GM19240 (cell line): ENCODE results near the gene ADPGK.
"Not testable (repeated sequence)": the region's sequence is repeated elsewhere in the genome, so short reads cannot be mapped to it uniquely, and the experiment has no call there.

ENCODE experiments used
- DNase-seq: peaks from one replicate; pipeline ENCODE4 v3.0.0; 2011; ENCODE audit warnings: low spot score; ENCODE audit not compliant: insufficient read length

Gene ADPGK

DNA sequence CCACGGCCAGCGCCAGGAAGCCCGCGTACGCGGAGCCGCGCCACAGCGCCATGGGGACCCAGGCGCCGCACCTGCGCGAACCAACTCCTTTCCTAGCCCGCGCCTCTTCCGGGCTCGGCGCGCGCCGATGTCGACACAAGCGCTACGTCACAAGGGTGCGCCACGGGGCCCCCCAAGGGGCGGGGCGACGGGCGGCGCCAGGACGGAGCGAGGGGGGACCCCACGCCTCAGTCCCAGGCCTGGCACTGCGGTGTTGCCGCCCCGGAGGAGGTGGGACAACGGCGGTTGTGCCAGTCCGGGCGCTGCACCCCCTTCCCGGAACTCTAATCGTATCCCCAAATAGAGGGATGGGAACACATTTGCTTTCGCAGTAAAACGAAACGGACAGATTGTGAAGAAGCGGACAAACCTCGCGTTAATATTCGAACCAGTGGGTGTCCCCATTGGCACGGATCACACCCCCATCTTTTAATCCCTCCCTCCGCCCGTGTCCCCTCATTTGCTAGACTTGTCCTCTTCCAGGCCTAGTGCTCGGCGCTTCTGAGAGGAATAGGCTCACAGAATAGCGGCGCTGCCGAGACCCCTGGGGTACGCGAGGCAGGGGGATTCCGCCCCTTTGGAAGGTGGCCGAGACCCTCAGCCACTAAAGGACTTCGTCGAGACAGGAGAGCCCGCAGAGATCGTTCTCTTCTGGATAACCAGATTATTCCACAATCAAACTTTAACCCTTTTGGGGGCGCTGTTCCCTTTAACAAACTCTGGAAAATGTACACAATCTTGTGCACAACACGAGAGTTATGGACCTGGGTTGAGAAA is at the start of gene ADPGK:
ADPGK (minus strand) TSS at position 119 of the 816 bp plus-strand sequence; CDS start at position 52, 67 bp downstream.
- DNase-seq, result peak; percentile 78

DNA sequence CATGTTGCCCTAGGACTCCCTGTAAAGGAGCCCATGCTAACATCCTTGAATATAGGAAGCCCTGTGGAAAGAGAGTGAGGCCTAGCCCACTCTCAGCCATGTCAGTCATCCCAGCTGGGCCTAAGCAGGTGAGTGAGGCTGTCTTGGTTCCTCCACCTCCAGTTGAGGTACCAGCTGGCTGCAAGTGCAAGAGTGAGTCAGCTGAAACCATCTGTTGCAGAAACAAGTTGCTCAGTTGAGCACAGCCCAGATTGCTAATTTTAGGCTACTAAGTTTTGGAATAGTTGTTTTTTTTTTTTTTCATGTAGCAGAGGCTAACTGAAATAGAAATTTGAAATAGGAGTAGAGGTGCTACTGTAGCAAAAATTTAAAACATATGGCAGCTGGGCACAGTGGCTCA is 43.7 kb upstream of the ADPGK start:
- no peak for DNase-seq

DNA sequence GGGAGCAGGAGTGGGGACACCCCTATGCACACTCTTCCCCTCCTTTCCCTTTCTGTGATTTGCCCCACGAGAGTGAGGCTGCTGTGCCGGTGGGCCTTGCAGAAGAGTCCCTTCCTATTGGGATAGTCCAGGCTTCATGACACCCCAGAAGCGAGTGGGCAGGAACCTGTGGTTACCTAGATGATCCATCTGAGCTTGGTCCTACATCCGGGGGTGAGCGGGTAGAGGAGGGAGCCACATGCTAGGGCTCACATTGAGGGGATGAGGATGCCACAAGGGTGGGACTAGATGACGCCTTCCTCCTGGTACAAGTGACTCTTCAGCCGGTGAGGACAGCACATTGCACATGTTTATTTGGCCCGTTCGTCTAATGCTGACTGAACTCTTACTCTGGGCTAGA is 43.1 kb upstream of the ADPGK start:
- no peak for DNase-seq

DNA sequence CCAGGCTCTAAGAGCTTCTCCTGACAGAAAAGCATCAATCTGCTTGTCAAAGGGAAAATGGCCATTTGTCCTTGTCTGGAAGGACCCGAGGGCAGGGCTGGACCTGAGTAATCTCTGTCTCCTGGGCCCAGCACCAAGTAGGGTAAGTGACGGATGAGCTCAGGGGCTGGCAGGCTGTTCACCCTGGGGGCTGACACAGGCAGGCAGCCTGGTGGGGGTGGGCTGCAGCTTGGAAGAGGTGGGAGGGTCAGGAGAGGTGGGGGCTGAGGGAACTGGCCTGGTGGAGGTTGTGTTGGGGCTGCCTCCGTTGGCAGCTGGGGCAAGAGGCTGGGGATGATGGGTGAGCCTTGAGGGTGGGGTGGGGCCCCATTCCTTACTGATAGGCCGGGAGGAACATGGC is 42.3 kb upstream of the ADPGK start:
- DNase-seq, result no peak

DNA sequence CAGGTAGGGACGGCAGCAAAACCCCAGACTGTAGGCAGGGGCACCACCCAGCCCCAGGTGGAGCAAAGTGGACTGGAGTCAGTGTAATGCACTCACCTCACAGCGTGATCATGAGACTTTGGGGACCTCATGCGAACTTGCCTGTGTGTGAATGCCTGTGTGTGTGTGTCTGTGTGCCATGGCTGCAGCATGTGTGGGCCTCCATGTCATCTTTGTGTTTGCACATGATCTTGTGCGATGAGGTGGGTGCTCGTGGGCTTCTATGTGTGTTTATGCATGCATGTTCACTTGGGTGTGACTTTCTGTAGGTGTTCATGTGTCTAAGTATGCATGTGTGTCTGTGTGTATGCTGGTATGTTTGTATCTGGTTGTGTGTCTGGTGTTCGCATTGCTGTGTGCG is 41.2 kb upstream of the ADPGK start:
- DNase-seq, result no peak

DNA sequence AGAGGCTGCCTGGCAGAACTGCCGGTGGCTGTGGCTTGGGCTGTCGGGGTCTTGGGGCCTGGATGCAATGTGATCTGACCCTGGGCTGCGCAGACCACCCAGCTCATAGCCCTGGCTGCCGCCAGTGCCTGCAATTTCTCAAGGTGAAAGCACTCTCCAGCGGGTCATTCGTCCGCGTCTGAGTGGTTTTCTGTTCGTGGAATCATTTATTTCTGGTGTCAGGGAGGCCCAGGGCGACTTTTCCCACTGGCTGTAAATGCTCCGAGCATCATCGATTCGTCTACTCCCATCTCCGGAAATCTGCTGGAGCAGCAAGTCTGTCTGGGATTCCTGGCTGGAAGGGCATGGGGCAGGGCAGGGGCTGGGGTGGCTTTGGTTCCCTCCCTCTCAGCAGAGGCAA is 40.6 kb upstream of the ADPGK start:
- no peak for DNase-seq

DNA sequence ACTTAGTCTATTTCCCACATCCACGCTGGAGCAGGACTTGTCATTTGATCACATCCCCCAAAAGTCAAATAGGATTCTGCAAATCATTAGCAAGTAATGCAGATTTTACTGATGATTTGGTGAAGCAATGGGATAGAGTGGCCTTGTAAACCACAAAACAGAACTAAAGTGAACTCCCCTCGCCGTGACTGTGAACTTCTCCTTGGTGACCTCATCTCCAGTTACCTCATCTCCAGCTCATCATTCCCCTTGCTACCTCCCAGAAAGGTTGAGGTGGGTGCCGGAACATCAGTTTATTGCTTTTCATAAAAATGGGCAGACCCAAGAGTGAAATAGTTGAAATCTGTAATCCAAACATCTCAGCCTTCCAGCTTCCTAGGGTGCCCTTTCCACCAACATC is 36.7 kb upstream of the ADPGK start:
- no peak for DNase-seq

DNA sequence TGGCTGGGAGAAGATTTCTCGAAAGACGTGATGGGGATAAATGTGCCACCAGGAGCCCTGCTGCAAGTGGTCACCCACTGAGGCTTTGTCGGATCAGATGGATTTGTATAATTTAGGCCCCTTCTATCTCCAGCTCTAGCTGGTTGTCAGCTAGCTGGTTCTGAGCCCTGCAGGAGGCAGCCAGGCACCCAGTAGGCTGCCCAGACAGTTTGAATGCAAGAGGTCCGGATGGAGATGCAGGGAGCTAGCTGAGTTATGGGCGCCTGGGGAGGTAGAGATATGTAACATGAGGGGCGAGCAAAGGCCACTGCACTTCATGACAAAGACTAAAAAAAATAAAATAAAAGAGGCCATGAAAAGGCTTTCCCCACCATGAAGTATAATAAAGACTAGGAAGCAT is 35.1 kb upstream of the ADPGK start:
- DNase-seq, result no peak

DNA sequence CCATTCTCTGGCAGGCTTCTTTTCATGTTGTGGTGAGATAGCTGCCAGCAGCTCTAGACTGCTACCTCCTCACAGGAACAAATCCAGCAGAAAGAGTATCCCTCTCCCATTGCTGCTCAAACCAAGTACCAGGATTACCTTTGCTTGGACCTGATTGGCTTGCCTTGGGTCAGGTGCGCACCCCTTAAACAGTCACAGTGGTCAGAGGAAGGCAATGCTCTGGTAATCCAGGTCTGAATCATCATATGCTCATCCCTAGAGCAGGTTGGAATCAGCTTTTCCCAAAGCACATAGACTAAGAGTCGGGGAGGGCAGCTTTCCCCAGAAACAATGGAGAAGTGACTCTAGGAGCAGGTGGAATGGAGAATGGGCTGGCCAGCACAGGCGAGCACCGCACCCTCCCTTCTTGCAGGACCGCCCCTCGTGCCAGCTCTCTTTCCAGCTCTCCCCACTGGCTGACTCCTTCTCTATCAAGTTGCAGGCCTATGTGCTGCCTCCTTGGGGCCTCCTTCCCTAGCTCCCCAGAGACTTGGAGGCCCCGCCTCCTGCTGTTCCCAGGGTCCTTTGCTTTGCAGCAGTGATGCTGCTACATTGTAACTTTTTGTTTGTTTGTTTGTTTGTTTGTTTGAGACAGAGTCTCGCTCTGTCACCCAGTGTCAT is 29.9 kb upstream of the ADPGK start:
- DNase-seq, result no peak

DNA sequence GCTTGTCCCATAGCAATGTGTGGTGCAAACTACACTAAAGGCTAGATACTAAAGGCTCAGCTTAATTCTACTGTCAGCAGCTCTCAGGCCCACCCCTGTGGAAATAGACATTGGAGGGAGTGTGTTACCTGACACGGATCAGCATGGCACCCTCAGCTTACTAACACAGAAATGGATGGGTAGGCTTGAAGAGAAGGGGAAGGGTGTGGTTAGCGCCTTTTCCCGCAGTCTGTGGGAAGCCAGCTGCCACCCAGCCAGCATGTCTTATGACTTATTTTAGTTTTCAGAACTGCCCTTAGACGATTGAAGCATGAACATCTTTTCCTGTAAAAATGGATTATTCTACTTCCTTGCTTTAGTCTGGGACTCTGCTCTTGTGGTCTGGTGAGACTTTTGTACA is 25.8 kb upstream of the ADPGK start:
- DNase-seq, result no peak

DNA sequence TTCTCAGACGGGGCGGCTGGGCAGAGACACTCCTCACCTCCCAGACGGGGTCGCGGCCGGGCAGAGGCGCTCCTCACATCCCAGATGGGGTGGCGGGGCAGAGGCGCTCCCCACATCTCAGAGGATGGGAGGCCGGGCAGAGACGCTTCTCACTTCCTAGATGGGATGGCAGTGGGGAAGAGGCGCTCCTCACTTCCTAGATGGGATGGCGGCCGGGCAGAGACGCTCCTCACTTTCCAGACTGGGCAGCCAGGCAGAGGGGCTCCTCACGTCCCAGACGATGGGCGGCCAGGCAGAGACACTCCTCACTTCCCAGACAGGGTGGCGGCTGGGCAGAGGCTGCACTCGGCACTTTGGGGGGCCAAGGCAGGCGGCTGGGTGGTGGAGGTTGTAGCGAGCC is 23.8 kb upstream of the ADPGK start:
- DNase-seq, result not testable (repeated sequence)

DNA sequence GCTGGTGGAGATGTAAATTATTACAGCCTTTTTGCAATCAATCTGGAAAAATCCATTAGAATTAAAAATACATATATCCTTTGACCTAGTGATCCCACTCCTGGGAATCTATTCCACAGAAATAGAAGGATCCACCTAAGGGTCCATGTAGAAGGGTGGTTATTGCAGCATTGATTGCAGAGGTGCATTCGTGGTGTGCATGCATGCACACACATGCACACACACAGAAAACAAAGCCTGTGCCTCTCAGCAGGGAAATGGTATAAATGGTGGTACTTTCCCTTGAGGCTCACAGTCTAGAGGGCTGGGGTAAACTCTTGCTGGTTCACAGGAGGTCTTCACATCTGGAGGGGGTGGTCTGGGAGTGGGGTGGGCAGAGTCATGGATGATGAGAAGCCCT is 19.4 kb upstream of the ADPGK start:
- DNase-seq, result no peak

DNA sequence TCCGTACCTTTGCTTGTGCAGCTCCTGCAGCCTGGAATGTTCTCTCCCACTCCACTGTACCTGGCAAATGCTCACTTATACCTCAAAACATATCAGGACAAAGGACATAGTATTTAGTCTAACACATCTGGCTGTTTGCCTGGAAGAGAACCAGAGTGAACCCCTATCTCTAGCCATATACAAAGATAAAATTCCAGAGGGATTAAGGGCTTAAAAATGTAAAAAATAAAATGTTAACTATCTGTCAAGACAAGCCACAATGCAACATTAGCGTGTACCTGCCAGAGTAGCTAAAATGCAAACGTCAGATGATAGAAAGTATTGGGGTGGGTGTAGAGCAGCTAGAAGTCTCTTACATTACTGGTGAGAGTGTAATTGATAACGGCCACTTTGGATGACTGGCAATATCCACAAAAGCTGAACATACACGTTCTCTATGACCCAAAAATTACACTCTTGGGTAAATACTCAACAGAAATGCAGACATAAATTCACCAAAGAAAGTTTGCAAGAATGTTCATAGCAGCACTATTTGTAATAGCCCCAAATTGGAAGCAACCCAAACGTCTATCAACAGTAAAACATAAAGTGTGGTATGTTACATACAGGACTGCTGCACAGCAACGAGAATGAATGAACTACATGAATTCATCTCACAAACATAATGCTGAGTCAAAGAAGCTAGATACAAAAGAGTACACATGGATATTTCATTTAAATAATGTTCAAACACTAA is 18.2 kb upstream of the ADPGK start:
- no peak for DNase-seq

DNA sequence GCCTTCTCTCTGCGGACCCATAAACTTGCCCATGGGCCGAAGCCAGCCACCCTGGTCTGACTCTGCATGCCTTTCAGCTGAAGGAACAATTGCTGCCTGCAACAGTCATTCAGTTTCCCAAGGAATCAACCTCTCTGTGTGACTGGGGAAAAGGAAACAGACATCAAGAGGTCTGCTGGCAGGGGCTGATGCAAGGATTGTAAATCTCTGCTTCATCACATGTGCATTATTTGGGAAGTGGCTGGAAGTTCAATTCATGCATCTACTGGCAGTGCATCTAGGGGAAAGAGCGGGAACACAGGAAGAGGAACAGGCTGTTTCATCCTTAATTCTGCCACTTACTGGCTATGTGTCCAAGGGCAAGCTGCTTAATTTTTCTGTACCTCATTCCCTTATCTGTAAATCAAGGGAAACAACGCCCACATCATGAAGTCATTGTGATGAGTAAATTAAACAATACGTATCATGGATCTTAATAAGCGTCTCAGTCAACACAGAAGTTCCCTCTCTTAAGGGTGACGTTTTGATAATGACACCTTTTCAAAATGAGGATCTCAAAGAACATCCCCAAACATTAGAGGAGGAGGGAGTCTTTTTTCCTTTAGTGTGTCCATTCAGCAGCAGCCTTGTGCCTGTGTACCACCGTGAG is 17.4 kb upstream of the ADPGK start:
- no peak for DNase-seq

DNA sequence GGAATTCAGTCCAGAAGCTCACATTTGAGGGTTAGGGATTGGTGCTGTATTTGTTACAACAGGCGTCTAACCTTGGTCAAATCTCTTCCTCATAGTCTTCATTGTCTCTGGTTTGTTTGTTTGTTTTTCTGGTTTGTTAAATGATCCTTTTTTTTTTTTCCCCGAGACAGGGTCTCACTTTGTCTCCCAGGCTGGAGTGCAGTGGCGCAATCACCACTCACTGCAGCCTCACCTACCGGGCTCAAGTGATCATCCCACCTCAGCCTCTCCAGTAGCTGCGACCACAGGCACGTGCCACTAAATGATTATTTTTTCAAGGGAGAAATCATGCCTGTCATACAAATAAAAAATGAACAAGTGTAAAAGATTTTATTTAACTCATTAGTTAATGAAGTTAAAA is 14.3 kb upstream of the ADPGK start:
- no peak for DNase-seq

DNA sequence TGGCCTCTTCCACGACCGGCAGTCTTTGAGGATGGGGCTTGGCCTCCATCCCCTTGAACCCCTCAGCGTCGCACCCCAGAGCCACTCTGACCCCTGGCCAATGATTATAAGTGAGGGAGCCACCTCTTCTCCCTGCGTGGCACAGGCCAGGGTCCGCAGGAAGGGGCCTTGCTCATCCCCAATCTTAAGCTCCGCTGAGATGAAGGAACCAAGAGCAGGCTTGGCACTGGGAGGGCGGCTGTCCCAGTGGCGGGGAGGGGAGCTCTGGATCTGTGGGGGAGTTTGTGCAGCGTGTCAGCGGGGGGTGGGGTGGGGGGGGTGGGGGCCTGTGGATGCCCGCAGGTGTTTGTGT is 13.8 kb upstream of the ADPGK start:
- no peak for DNase-seq

DNA sequence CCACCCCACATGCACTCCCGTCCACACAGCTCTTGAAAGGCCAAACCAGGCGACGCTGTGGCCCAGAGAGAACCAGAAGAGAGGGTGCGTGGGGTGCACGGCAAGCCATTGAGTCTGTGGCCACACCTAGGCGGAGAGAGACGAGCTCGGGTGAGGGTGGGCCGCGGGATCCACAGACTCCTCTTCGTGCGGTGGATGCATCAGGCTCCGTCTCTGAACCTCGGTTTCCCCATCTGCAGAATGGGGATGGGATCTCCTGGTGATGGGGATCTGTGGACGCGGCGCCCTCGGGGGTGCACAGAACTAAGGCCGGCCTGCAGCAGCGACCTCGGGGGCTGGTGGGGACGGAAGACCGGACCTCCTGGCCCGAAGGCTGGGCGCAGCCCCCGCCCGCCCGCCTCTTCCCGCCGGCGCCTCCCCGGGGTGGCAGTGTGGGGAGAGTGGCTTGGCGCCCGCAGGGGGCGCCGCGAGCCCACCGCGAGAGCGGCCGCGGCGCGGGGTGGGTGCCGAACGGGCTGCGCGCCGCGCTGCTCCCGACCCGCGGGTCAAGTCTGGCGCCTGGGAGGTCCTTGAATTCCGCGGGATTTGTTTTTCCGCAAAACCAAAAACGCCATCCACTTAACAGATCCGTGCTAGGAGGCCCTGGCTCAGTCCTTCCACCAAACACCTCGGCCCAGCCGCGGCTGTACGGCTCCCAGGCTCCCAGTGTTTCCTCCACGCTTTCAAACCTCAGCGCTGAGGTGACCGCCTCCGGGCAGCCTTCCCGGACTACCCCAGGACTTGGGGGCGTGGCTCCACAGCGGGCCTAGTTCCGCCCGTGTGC is 13.2 kb upstream of the ADPGK start:
- peak; percentile 49 for DNase-seq

DNA sequence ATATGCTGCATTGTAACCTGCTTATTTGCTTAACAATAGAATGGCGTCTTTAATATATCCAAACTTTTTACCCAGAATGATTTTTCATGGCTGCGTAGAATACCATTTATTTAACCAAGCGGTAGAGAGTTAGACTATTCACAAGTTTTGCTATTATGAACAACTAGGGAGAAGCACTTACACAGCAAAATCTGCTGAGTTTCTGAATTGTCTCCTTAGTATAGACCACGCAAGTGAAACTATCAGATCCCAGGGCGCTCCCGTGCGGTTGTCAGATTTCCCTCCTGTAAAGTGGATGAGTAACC is 12.6 kb upstream of the ADPGK start:
- DNase-seq, result no peak

DNA sequence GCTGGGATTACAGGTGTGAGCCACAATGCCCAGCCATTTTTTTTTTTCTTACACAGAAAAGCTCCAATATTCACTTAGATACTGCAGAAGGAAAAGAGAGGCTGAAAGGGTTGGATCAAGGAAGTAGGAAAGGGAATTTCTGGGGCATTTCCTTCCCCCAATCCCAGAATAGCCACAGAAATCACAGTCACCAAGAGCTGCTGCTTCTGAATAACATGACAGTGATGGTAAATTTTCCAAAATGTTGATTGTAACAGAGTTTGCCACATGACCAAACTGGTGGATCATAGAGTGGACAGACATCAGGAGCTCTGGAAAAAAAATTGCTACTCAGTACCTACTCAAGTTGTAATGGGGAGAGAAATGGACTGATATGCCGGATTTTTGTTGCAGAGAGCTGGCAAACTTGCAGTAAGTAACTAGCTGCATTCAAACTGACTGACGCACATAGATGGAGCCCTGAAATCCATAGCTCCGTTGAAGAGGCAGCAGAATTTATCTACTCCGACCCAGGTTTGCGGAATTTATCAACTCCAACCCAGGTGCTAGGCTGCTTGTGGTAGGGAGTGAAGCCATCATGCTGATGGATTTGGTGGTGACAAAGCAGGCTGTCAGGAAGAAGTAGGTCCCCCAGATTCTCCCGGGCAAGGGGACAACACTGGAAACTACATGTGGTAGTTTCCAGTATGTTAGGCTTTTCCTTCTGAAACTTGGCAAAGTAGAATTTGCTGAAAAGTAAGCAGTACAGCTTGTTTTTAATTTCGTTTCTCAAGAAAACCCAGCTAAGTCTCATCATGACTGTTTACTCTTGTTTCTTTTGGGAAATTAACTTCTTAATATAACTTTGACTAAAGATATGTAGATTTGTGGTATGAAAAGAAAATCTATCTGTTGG is 10.5 kb upstream of the ADPGK start:
- no peak for DNase-seq

DNA sequence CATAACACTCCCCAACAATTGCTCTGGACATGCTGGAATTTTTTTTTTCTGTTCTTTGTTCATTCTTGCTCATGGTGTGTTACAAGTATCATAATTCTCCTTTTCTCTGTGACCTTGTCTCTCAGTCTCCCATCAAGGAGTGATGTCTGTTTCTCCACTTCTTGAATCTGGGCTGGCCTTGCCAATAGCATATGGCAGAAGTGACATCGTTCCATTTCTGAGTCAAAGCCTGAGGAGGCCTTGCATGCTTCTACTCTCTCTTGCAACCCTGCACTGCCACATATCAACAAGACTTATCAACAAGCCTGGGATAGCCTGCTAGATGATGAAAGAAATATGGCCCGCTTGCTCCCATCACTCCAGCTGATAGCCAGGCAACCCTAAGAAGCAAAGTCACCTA is 8.9 kb upstream of the ADPGK start:
- no peak for DNase-seq
